Common myeloid progenitor, CD34-positive (primary cell): ENCODE measurements around the gene CYP3A7. TPM values are rescaled to one million over a fixed set of nuclear protein-coding genes. Genes with fewer than 3 reads are reported as not detected.
"Not testable (repeated sequence)": the region's sequence is repeated elsewhere in the genome, so short reads cannot be mapped to it uniquely, and the experiment has no call there.

Source experiments
- CTCF ChIA-PET: fragments of 350-600 bp; sonication (Branson Sonifier 250); formaldehyde crosslinking; loops from one replicate; lab custom pipeline; 2021; ENCODE audit warnings: antibody characterized with exemption; lab: Charles Lee
- POLR2A ChIA-PET: fragments of 350-600 bp; sonication (Branson Sonifier 250); formaldehyde crosslinking; loops from one replicate; lab custom pipeline; 2021; ENCODE audit warnings: antibody characterized with exemption; lab: Charles Lee
- DNase-seq, 3 donors: peaks; one replicate each; pipeline versions ENCODE4 v3.0.0 to v3.0.0-alpha.2; 2013
- H3K27ac ChIP-seq, 2 experiments: 1 replicate in 1 of 2; 2 replicates in 1 of 2; pipeline ENCODE4 v1.7.0; 2013; ENCODE audit warnings: inconsistent platforms in 2 of 2, low read length in 2 of 2, mild to moderate bottlenecking in 2 of 2, low read depth in 1 of 2, moderate library complexity in 1 of 2; ENCODE audit not compliant: severe bottlenecking in 2 of 2, insufficient read depth in 1 of 2, poor library complexity in 1 of 2
- H3K27me3 ChIP-seq, 5 experiments: replicated peaks in 2 of 5; 1 replicate in 3 of 5; 2 replicates in 2 of 5; pipeline versions ENCODE4 v1.6.1 to v1.7.0; 2013; ENCODE audit warnings: low read length in 4 of 5, mild to moderate bottlenecking in 2 of 5, moderate library complexity in 2 of 5, inconsistent platforms in 1 of 5; ENCODE audit not compliant: insufficient read depth in 5 of 5, control insufficient read depth in 4 of 5
- H3K36me3 ChIP-seq, 4 experiments: 1 replicate in 2 of 4; 2 replicates in 2 of 4; pipeline versions ENCODE4 v1.6.1 to v1.7.0; 2013; ENCODE audit warnings: low read length in 3 of 4, control low read depth in 1 of 4, mild to moderate bottlenecking in 1 of 4; ENCODE audit not compliant: control insufficient read depth in 4 of 4, insufficient read depth in 4 of 4
- H3K4me1 ChIP-seq, 4 experiments: 1 replicate in 3 of 4; 2 replicates in 1 of 4; pipeline versions ENCODE4 v1.6.1 to v1.7.1; 2013; ENCODE audit warnings: low read length in 3 of 4, mild to moderate bottlenecking in 3 of 4, control low read depth in 1 of 4, inconsistent platforms in 1 of 4, moderate library complexity in 1 of 4; ENCODE audit not compliant: control insufficient read depth in 4 of 4, insufficient read depth in 4 of 4; ENCODE audit errors: control extremely low read depth in 1 of 4
- H3K4me3 ChIP-seq, 7 experiments: 1 replicate in 4 of 7; 2 replicates in 3 of 7; pipeline versions ENCODE4 v1.5.1 to v1.7.0; 2013; ENCODE audit warnings: mild to moderate bottlenecking in 7 of 7, low read length in 6 of 7, moderate library complexity in 6 of 7, inconsistent platforms in 2 of 7, low read depth in 2 of 7, control low read depth in 1 of 7; ENCODE audit not compliant: insufficient read depth in 4 of 7, control insufficient read depth in 1 of 7; ENCODE audit errors: extremely low read depth in 1 of 7
- H3K9me3 ChIP-seq, 5 experiments: 1 replicate in 4 of 5; 2 replicates in 1 of 5; pipeline versions ENCODE4 v1.6.1 to v1.7.1; 2013; ENCODE audit warnings: low read length in 4 of 5, mild to moderate bottlenecking in 2 of 5, inconsistent platforms in 1 of 5, low read depth in 1 of 5, moderate library complexity in 1 of 5; ENCODE audit not compliant: control insufficient read depth in 4 of 5, insufficient read depth in 2 of 5; ENCODE audit errors: control extremely low read depth in 1 of 5
- WGBS: methylation state at CpG from one replicate; pipeline ENCODE4 v1.1.5; 2013; ENCODE audit not compliant: insufficient coverage; 5-methylcytosine and 5-hydroxymethylcytosine counted together
- polyA plus RNA-seq: library from polyadenylated mRNA; unstranded; fragments of 120-200 nt; gene quantifications from one replicate; pipeline ENCODE4 v1.2.1, GENCODE V29; 2013

Gene CYP3A7
- 0.28 TPM for polyA plus RNA-seq

GRCh38 chr7:99734987-99735386 lies at the start of gene CYP3A7:
TSS of gene CYP3A7 (minus strand) at chr7:99735196. CDS start at chr7:99735093, 103 bp downstream.
- 92% methylated on average over 2 of the region's 5 CpGs for WGBS
- no peaks in the 10 kb centered on the region for H3K9me3 ChIP-seq
- H3K36me3 ChIP-seq, result no peaks in the 10 kb centered on the region
- ChIA-PET POLR2A (no interaction called here), CTCF (no interaction called here)
- no peak within 1 kb of the TSS for H3K4me3 ChIP-seq
- no peak for DNase-seq
- no peaks in the 10 kb centered on the region for H3K27me3 ChIP-seq
- no peak within 1 kb of the TSS for H3K27ac ChIP-seq
- no peaks in the 10 kb centered on the region for H3K4me1 ChIP-seq

GRCh38 chr7:99784007-99784406 lies 49.0 kb upstream of the CYP3A7 start, which contains the start of gene CYP3A4:
TSS of gene CYP3A4 (minus strand) at chr7:99784184. CDS start at chr7:99784081, 103 bp downstream.
- ChIA-PET CTCF (no interaction called here), POLR2A (interaction anchor here (0.6 kb wide), 1 partner anchor 609 kb away, joined by 5 read pairs; no protein-coding TSS in a partner anchor)
- Histone ChIP-seq H3K27ac (no peak within 1 kb of the TSS), H3K9me3 (no peaks in the 10 kb centered on the region), H3K4me1 (no peaks in the 10 kb centered on the region), H3K36me3 (no peaks in the 10 kb centered on the region), H3K4me3 (no peak within 1 kb of the TSS), H3K27me3 (peaks cover 0 to 9% (median 0%) of the 10 kb centered on the region in 5 experiments)
- no peak for DNase-seq

GRCh38 chr7:99782012-99782953 lies 47.3 kb upstream of the CYP3A7 start:
- 92% methylated on average over 3 of the region's 5 CpGs for WGBS
- ChIA-PET POLR2A (no interaction called here), CTCF (no interaction called here)
- Histone ChIP-seq H3K27ac (no peak overlapping the region), H3K27me3 (peaks cover 0 to 7% (median 5%) of the 10 kb centered on the region in 5 experiments), H3K4me3 (no peak overlapping the region), H3K36me3 (no peaks in the 10 kb centered on the region), H3K4me1 (no peaks in the 10 kb centered on the region), H3K9me3 (no peaks in the 10 kb centered on the region)
- DNase-seq, result no peak

- Histone ChIP-seq H3K9me3 (peaks cover 0 to 2% (median 0%) of the 10 kb centered on the region in 5 experiments), H3K4me3 (no peak overlapping the region), H3K36me3 (no peaks in the 10 kb centered on the region), H3K4me1 (no peaks in the 10 kb centered on the region), H3K27me3 (peaks cover 0 to 7% (median 5%) of the 10 kb centered on the region in 5 experiments), H3K27ac (no peak overlapping the region)
- ChIA-PET POLR2A (no interaction called here), CTCF (no interaction called here)
- no CpG with 5 or more reads among the region's 1 CpG for whole genome bisulfite sequencing
- no peak for DNase-seq
These were observed 45.6 kb upstream of the CYP3A7 start for GRCh38 chr7:99780588-99780987.

GRCh38 chr7:99779949-99780348 lies 45.0 kb upstream of the CYP3A7 start:
- POLR2A ChIA-PET, result no interaction called here
- Histone ChIP-seq H3K4me1 (no peaks in the 10 kb centered on the region), H3K36me3 (no peaks in the 10 kb centered on the region), H3K27ac (no peak overlapping the region), H3K4me3 (no peak overlapping the region), H3K27me3 (peaks cover 0 to 7% (median 5%) of the 10 kb centered on the region in 5 experiments), H3K9me3 (peaks cover 0 to 2% (median 0%) of the 10 kb centered on the region in 5 experiments)
- 100% methylated on average over 2 of the region's 3 CpGs for WGBS
- no peak for DNase-seq
- CTCF ChIA-PET, result no interaction called here

- H3K9me3 ChIP-seq, result peaks cover 0 to 2% (median 0%) of the 10 kb centered on the region in 5 experiments
- H3K4me1 ChIP-seq, result no peaks in the 10 kb centered on the region
- peaks cover 0 to 7% (median 4%) of the 10 kb centered on the region in 5 experiments for H3K27me3 ChIP-seq
- no peaks in the 10 kb centered on the region for H3K36me3 ChIP-seq
- H3K4me3 ChIP-seq, result no peak overlapping the region
- ChIA-PET POLR2A (no interaction called here), CTCF (no interaction called here)
- DNase-seq, result no peak
- H3K27ac ChIP-seq, result no peak overlapping the region
- 86% methylated on average over 2 of the region's 5 CpGs for WGBS
These were observed 43.9 kb upstream of the CYP3A7 start for GRCh38 chr7:99778880-99779279.

- H3K9me3 ChIP-seq, H3K27ac ChIP-seq, H3K27me3 ChIP-seq, H3K4me1 ChIP-seq, H3K4me3 ChIP-seq, CTCF ChIA-PET, POLR2A ChIA-PET, DNase-seq, H3K36me3 ChIP-seq: not testable (repeated sequence)
- WGBS, result 100% methylated on average over 1 of the region's 1 CpG
These were observed 38.4 kb upstream of the CYP3A7 start for GRCh38 chr7:99773395-99773794.
